ENCODE results near the gene TACR1.
A peak's percentile ranks its signal among the peaks of the same experiment; 100 is the strongest.
"Not testable (repeated sequence)": the region's sequence is repeated elsewhere in the genome, so short reads cannot be mapped to it uniquely, and the experiment has no call there.

Gene TACR1

GRCh38 chr2:75199428-75200011, at the start of gene TACR1:
Gene TACR1, minus strand, starts transcription at chr2:75199520. Its CDS starts 586 bp downstream, at chr2:75198934.
- intact Hi-C loops (cut with micrococcal nuclease) = loop anchor here (5.0 kb wide), 1 partner anchor 203 kb away; no protein-coding TSS in a partner anchor
- Mint-ChIP-seq H3K4me3 (peak within 1 kb of the TSS; percentile 7), H3K9me3 (no peaks in the 10 kb centered on the region), H3K4me1 (ENCODE audit: low read depth) (peaks cover 8% of the 10 kb centered on the region), H3K36me3 (ENCODE audit: low read depth) (no peaks in the 10 kb centered on the region), H3K27me3 (peaks cover 61% of the 10 kb centered on the region), H3K27ac (no peak within 1 kb of the TSS)

DNA sequence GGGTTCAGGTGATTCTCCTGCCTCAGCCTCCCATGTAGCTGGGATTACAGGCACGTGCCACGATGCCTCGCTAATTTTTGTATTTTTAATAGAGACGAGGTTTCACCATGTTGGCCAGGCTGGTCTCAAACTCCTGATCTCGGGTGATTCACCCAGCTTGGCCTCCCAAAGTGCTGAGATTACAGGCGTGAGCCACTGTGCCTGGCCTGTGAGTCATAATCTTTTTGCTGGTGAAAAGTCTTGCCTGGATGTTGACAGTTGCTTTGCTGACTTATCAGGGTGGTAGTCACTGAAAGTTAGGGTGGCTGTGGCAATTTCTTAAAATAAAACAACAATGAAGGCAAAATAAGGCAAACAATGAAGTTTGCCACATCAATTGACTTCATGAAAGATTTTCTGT, 49.3 kb upstream of the TACR1 start:
- peaks cover 19% of the 10 kb centered on the region for H3K9me3 Mint-ChIP-seq

GRCh38 chr2:75246441-75247167, 47.3 kb upstream of the TACR1 start:
- Mint-ChIP-seq H3K4me1 (ENCODE audit: low read depth) (no peaks in the 10 kb centered on the region), H3K27ac (no peak overlapping the region), H3K4me3 (no peak overlapping the region), H3K9me3 (peaks cover 34% of the 10 kb centered on the region), H3K36me3 (ENCODE audit: low read depth) (no peaks in the 10 kb centered on the region), H3K27me3 (peaks cover 2% of the 10 kb centered on the region)
- intact Hi-C loops (cut with micrococcal nuclease) = no loop called here

More for the DNA sequence above, 49.3 kb upstream of the TACR1 start:
- H3K27ac Mint-ChIP-seq; H3K4me1 Mint-ChIP-seq (ENCODE audit: low read depth); H3K4me3 Mint-ChIP-seq; H3K36me3 Mint-ChIP-seq (ENCODE audit: low read depth); H3K27me3 Mint-ChIP-seq; intact Hi-C loops (cut with micrococcal nuclease): not testable (repeated sequence)

- Mint-ChIP-seq H3K27ac (no peak overlapping the region), H3K27me3 (no peaks in the 10 kb centered on the region), H3K4me3 (no peak overlapping the region), H3K9me3 (peaks cover 15% of the 10 kb centered on the region), H3K36me3 (ENCODE audit: low read depth) (no peaks in the 10 kb centered on the region), H3K4me1 (ENCODE audit: low read depth) (no peaks in the 10 kb centered on the region)
- intact Hi-C loops (cut with micrococcal nuclease) = no loop called here
Measured at GRCh38 chr2:75243219-75243618, 43.9 kb upstream of the TACR1 start.

GRCh38 chr2:75241696-75242095, 42.4 kb upstream of the TACR1 start:
- Mint-ChIP-seq H3K4me3 (no peak overlapping the region), H3K36me3 (ENCODE audit: low read depth) (no peaks in the 10 kb centered on the region), H3K9me3 (peaks cover 15% of the 10 kb centered on the region), H3K27ac (no peak overlapping the region), H3K4me1 (ENCODE audit: low read depth) (no peaks in the 10 kb centered on the region), H3K27me3 (no peaks in the 10 kb centered on the region)
- intact Hi-C loops (cut with micrococcal nuclease) = no loop called here

DNA sequence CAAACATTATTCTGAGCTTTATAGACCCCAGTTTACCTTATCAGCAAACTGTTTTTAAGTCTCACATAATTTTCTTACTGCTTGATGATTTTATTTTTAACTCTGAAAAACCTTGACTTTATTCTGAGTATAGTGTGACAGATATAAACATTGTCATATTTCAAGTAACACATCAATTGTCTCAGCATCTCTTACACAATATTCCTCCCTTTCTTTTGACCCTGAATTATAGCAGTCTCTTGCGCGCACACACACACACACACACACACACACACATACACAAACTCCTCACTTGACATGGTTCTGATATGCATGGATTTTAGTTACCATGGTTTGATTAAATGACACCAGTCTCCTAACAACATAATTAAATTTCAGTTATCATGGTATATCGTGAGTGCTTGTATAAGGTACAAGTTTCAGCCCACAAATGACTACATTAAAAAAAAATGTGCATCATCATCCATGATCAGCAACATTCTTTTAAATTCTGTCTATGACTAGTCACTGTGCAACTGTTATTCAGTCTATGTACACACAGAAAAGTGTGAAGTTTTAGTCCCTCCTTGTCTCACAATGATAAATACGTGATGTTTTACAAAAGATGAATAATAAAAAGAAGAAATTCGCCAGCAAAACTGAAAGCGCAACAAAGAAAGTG, 39.5 kb upstream of the TACR1 start:
- no peaks in the 10 kb centered on the region for H3K36me3 Mint-ChIP-seq (ENCODE audit: low read depth)
- H3K4me3 Mint-ChIP-seq = no peak overlapping the region
- peaks cover 15% of the 10 kb centered on the region for H3K9me3 Mint-ChIP-seq
- intact Hi-C loops (cut with micrococcal nuclease) = no loop called here
- H3K27me3 Mint-ChIP-seq = peaks cover 1% of the 10 kb centered on the region
- no peak overlapping the region for H3K27ac Mint-ChIP-seq
- H3K4me1 Mint-ChIP-seq (ENCODE audit: low read depth) = no peaks in the 10 kb centered on the region

- H3K27me3 Mint-ChIP-seq = peaks cover 1% of the 10 kb centered on the region
- intact Hi-C loops (cut with micrococcal nuclease) = no loop called here
- H3K4me3 Mint-ChIP-seq = no peak overlapping the region
- H3K4me1 Mint-ChIP-seq (ENCODE audit: low read depth) = no peaks in the 10 kb centered on the region
- H3K27ac Mint-ChIP-seq = no peak overlapping the region
- no peaks in the 10 kb centered on the region for H3K36me3 Mint-ChIP-seq (ENCODE audit: low read depth)
- H3K9me3 Mint-ChIP-seq = peaks cover 7% of the 10 kb centered on the region
Measured at GRCh38 chr2:75237296-75237695, 38.0 kb upstream of the TACR1 start.

GRCh38 chr2:75233965-75234364, 34.6 kb upstream of the TACR1 start:
- intact Hi-C loops (cut with micrococcal nuclease) = no loop called here
- no peaks in the 10 kb centered on the region for H3K36me3 Mint-ChIP-seq (ENCODE audit: low read depth)
- H3K27me3 Mint-ChIP-seq = peaks cover 1% of the 10 kb centered on the region
- H3K9me3 Mint-ChIP-seq = no peaks in the 10 kb centered on the region
- no peaks in the 10 kb centered on the region for H3K4me1 Mint-ChIP-seq (ENCODE audit: low read depth)
- H3K27ac Mint-ChIP-seq = no peak overlapping the region
- H3K4me3 Mint-ChIP-seq = no peak overlapping the region

GRCh38 chr2:75226617-75227016, 27.3 kb upstream of the TACR1 start:
- peaks cover 3% of the 10 kb centered on the region for H3K27me3 Mint-ChIP-seq
- H3K27ac Mint-ChIP-seq = no peak overlapping the region
- H3K36me3 Mint-ChIP-seq (ENCODE audit: low read depth) = no peaks in the 10 kb centered on the region
- no peaks in the 10 kb centered on the region for H3K9me3 Mint-ChIP-seq
- intact Hi-C loops (cut with micrococcal nuclease) = no loop called here
- no peak overlapping the region for H3K4me3 Mint-ChIP-seq
- H3K4me1 Mint-ChIP-seq (ENCODE audit: low read depth) = no peaks in the 10 kb centered on the region

DNA sequence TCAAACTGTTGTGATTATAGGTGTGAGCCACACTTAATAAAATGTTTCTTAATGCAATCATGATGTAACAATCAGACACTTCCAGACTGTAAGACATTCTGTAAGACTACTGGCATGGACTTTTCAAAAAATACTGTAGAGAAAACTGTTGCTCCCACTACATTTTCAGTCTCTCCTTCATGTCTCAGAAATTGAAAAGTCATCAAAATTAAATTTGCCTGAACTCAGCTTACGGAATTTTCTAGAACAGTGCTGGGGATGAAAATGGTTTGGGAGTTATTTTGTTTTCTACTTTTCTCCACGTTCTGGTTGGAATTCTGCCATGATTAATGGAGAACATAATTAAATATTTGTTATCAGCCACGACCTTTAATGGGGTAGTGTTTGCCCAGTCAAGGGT, 26.8 kb upstream of the TACR1 start:
- peaks cover 3% of the 10 kb centered on the region for H3K27me3 Mint-ChIP-seq
- H3K4me3 Mint-ChIP-seq = no peak overlapping the region
- H3K4me1 Mint-ChIP-seq (ENCODE audit: low read depth) = no peaks in the 10 kb centered on the region
- no peak overlapping the region for H3K27ac Mint-ChIP-seq
- H3K9me3 Mint-ChIP-seq = no peaks in the 10 kb centered on the region
- H3K36me3 Mint-ChIP-seq (ENCODE audit: low read depth) = no peaks in the 10 kb centered on the region
- intact Hi-C loops (cut with micrococcal nuclease) = no loop called here

DNA sequence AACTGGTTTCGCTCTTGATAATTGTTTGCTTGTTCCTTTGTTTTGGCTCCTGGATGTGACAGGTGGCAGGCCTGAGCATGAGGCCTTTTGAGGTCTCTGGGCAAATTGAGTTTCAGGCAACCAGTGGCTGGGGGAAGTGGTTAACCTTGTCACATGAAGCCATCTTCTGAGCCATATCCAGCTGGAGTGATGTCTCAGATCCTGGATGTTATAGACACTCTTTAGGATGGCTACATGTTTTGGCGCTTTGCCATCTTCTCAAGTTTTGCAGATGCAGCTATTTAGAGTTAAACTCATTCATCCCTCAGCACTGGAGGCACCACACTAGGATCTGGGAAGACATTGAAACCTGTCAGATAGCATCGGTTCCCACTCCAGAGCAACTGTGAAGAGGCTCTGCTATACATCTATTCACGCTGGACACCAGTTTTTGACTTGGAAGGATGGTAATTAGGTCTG, 25.3 kb upstream of the TACR1 start:
- intact Hi-C loops (cut with micrococcal nuclease) = no loop called here
- H3K27ac Mint-ChIP-seq = no peak overlapping the region
- no peaks in the 10 kb centered on the region for H3K36me3 Mint-ChIP-seq (ENCODE audit: low read depth)
- peaks cover 3% of the 10 kb centered on the region for H3K27me3 Mint-ChIP-seq
- no peaks in the 10 kb centered on the region for H3K9me3 Mint-ChIP-seq
- H3K4me1 Mint-ChIP-seq (ENCODE audit: low read depth) = no peaks in the 10 kb centered on the region
- H3K4me3 Mint-ChIP-seq = no peak overlapping the region

DNA sequence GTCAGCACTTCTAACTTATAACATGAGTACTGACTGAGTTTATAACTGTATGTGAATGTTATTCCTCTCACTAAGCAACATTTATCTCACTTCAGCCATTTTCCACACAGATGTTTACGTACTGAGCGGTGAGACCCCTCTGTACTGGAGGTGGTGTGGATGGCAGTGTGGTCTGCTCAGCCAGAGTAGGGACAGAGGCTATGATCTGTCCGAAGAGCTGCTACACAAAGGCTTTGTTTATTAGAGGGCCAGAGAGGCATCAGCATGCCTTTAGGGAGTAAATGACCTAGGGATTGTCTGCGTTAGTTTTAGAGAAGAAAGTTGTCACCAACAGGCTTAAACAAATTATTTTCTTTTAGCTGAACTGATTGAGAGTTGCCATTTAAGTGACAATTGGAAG, 23.2 kb upstream of the TACR1 start:
- H3K4me3 Mint-ChIP-seq = no peak overlapping the region
- H3K27ac Mint-ChIP-seq = no peak overlapping the region
- no peaks in the 10 kb centered on the region for H3K9me3 Mint-ChIP-seq

DNA sequence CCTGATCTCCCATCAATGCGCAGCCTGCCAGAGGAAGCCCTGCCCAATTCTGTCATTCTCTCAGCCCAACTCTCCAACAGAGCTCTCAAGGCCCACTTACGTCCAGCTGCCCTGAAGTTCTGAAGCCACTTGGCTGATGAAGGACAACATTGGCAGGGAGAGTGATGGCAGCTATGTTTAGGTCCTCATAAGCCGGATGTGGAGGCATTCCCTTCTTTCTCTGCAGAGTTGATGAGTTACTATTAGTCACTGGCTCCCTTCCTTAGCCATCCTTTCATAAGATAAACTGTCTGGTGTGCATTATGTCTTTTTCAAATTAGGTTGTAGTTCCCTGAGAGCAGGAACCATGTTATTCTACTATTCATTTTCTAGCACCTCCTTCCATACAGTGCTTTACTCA, 22.5 kb upstream of the TACR1 start:
- no peak overlapping the region for H3K27ac Mint-ChIP-seq
- H3K4me3 Mint-ChIP-seq = no peak overlapping the region
- no peaks in the 10 kb centered on the region for H3K9me3 Mint-ChIP-seq
- intact Hi-C loops (cut with micrococcal nuclease) = no loop called here
- H3K4me1 Mint-ChIP-seq (ENCODE audit: low read depth) = no peaks in the 10 kb centered on the region
- H3K36me3 Mint-ChIP-seq (ENCODE audit: low read depth) = no peaks in the 10 kb centered on the region
- H3K27me3 Mint-ChIP-seq = peaks cover 4% of the 10 kb centered on the region

More for the DNA sequence above, 23.2 kb upstream of the TACR1 start:
- Mint-ChIP-seq H3K4me1 (ENCODE audit: low read depth) (no peaks in the 10 kb centered on the region), H3K36me3 (ENCODE audit: low read depth) (no peaks in the 10 kb centered on the region), H3K27me3 (peaks cover 4% of the 10 kb centered on the region)
- intact Hi-C loops (cut with micrococcal nuclease) = no loop called here

- H3K36me3 Mint-ChIP-seq (ENCODE audit: low read depth); H3K27ac Mint-ChIP-seq; H3K4me1 Mint-ChIP-seq (ENCODE audit: low read depth); H3K27me3 Mint-ChIP-seq; H3K9me3 Mint-ChIP-seq; intact Hi-C loops (cut with micrococcal nuclease); H3K4me3 Mint-ChIP-seq: not testable (repeated sequence)
Measured at GRCh38 chr2:75219213-75219612, 19.9 kb upstream of the TACR1 start.
